Upper lobe of left lung (tissue), 6 donors: ENCODE results near the gene CASP10. TPM values are rescaled to one million over a fixed set of nuclear protein-coding genes. Genes with fewer than 3 reads are reported as not detected.

Source experiments
- ATAC-seq, 2 donors: fragments of 200-7000 bp; cut with Tn5 transposase; one replicate each; pipeline ENCODE4 v1.9.1; 2022; ENCODE audit warnings: mild to moderate bottlenecking in 2 of 2, moderate library complexity in 2 of 2; ENCODE audit not compliant: low FRiP score in 2 of 2
- DNase-seq, 2 donors: peaks; one replicate each; pipeline ENCODE4 v3.0.0-alpha.2; 2019 to 2020
- H3K27ac ChIP-seq, 4 donors: fragments of 200-600 bp; sonication (generic); one replicate each; pipeline ENCODE4 v1.5.1; 2016 to 2019
- H3K27me3 ChIP-seq, 4 donors: fragments of 200-600 bp; sonication (generic); one replicate each; pipeline ENCODE4 v1.5.1; 2017 to 2019
- H3K36me3 ChIP-seq, 4 donors: fragments of 200-600 bp; sonication (generic); one replicate each; pipeline ENCODE4 v1.5.1; 2016 to 2019
- H3K4me1 ChIP-seq, 4 donors: fragments of 200-600 bp; sonication (generic); one replicate each; pipeline ENCODE4 v1.5.1; 2018 to 2019
- H3K4me3 ChIP-seq, 4 donors: fragments of 200-600 bp; sonication (generic); one replicate each; pipeline ENCODE4 v1.5.1; 2017 to 2019; ENCODE audit warnings: mild to moderate bottlenecking in 2 of 4, moderate library complexity in 1 of 4
- H3K9me3 ChIP-seq, 4 donors: fragments of 200-600 bp; sonication (generic); one replicate each; pipeline ENCODE4 v1.5.1; 2018 to 2019
- EP300 ChIP-seq, 4 donors: sonication (generic); formaldehyde crosslinking; IDR thresholded peaks; one replicate each; pipeline ENCODE4 v1.5.1; 2017; ENCODE audit warnings: antibody characterized with exemption in 4 of 4, control low read depth in 2 of 4
- POLR2A ChIP-seq, 4 donors: fragments of 450-650 bp; IDR thresholded peaks; one replicate each; pipeline ENCODE4 v1.5.1; 2016 to 2017; ENCODE audit warnings: antibody characterized with exemption in 4 of 4, mild to moderate bottlenecking in 2 of 4
- POLR2AphosphoS5 ChIP-seq, 2 donors: sonication (generic); formaldehyde crosslinking; IDR thresholded peaks; one replicate each; pipeline ENCODE4 v1.5.1; 2017; ENCODE audit warnings: antibody characterized with exemption in 2 of 2
- WGBS, 2 donors: methylation state at CpG; one replicate each; pipeline ENCODE4 v1.1.5; 2017 to 2018; 5-methylcytosine and 5-hydroxymethylcytosine counted together
- total RNA-seq, 6 donors: library from RNA; depleted of rRNA in 4 of 6; stranded (reverse); fragments of >200 nt in 4 of 6; gene quantifications; one replicate each; pipeline versions ENCODE4 v1.1.0 to v1.2.1, GENCODE V29; 2016 to 2021
- TF ChIP-seq, protein P1 (sequence below), 6 experiments: fragments of 450-650 bp in 4 of 6; fragments of 200-600 bp in 2 of 6; sonication (generic) in 2 of 6; IDR thresholded peaks; one replicate each; pipeline ENCODE4 v1.5.1; 2016 to 2019; ENCODE audit warnings: antibody characterized with exemption in 6 of 6
- donor health status: DM: no; HTN: no; CAD: no; lungs with moderate emphysema.
- donor health status: DM: no; HTN: yes; CAD: no; lungs with severe emphysema.

The CASP10 gene
- total RNA-seq, 6 donors from 2014 or later, result 21.1 to 67.1 (median 29.9) TPM

DNA sequence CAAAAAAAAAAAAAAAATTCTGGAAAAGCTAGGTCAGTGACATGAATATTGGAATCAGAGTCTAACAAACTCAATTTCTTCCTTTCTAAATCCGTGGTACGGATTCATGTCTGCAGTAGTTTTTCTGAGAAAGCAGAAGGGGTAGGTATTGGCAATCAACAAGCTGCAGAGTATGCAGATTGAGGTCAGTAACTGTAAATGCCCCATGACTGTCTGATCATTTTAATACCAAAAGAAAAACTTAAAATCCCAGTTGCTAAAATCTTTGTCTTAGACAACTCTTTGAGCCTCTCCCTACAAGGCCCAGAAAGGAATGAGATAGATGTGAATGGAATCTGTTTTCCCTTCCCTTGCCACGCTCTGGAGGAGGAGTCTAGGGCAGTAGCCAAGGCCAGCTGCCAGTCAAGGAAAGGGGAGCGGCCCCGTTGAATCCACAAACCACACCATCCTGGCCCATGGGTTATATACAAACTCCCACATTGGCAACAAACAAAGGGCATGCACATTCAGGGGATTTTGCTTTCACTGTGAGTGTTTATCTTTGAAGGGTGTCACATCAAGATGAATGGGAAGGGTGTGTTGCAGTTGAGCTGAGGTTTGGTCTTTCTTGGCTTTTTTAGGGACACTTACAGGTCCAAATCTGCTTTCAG, 71.3 kb downstream of the CASP10 start:
- WGBS, 2 donors, result 32 to 49% methylated on average over 5 of the region's 5 CpGs
- no peaks in the 10 kb centered on the region for H3K27me3 ChIP-seq
- peaks cover 19 to 36% (median 28%) of the 10 kb centered on the region in 4 donors for H3K4me1 ChIP-seq
- TF ChIP-seq POLR2AphosphoS5 (IDR thresholded peaks at IDR 0.05) (peak in 1 of 2 donors; percentile 70), POLR2A (IDR thresholded peaks at IDR 0.05) (no peak), EP300 (IDR thresholded peaks at IDR 0.05) (peak in 1 of 4 donors; percentile 7)
- TF ChIP-seq, protein P1, sequence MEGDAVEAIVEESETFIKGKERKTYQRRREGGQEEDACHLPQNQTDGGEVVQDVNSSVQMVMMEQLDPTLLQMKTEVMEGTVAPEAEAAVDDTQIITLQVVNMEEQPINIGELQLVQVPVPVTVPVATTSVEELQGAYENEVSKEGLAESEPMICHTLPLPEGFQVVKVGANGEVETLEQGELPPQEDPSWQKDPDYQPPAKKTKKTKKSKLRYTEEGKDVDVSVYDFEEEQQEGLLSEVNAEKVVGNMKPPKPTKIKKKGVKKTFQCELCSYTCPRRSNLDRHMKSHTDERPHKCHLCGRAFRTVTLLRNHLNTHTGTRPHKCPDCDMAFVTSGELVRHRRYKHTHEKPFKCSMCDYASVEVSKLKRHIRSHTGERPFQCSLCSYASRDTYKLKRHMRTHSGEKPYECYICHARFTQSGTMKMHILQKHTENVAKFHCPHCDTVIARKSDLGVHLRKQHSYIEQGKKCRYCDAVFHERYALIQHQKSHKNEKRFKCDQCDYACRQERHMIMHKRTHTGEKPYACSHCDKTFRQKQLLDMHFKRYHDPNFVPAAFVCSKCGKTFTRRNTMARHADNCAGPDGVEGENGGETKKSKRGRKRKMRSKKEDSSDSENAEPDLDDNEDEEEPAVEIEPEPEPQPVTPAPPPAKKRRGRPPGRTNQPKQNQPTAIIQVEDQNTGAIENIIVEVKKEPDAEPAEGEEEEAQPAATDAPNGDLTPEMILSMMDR (IDR thresholded peaks at IDR 0.05), result no peak
- H3K4me3 ChIP-seq, result no peak overlapping the region
- ATAC-seq (peak in 1 of 2 donors; percentile 22), DNase-seq (peak in 1 of 2 donors; percentile 51)
- H3K27ac ChIP-seq, result peak overlapping the region; percentile 16 to 67 (median 36)
- no peaks in the 10 kb centered on the region for H3K36me3 ChIP-seq
- H3K9me3 ChIP-seq, result no peaks in the 10 kb centered on the region

DNA sequence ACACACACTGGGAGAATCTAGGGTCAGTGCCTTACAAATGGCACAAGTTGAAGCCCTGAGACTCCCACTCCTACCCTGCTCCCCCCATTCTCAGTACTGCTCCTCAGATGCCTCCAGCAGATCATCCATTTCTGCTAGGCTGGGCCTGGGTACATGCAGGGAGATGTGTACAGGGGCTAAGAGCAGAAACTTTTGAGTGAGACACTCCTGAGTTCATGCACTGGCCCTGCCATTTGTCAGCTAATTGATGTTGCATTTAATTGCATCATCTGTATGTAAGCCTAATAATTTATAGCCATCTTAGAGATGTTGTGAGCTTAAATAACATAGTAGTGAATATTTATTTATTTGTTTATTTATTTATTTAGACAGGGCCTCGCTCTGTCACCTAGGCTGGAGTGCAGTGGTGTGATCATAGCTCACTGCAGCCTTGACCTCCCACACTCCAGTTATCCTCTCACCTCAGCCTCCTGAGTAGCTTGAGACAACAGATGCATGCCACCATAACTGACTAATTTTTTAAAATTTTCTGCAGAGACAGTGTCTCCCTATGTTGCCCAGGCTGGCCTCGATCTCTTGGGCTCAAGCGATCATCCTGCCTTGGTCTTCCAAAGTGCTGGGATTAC, 72.6 kb downstream of the CASP10 start:
- Histone ChIP-seq H3K27ac (peak overlapping the region in 1 of 4 donors; percentile 67), H3K9me3 (no peaks in the 10 kb centered on the region), H3K4me1 (peaks cover 33 to 48% (median 40%) of the 10 kb centered on the region in 4 donors), H3K4me3 (no peak overlapping the region), H3K27me3 (no peaks in the 10 kb centered on the region), H3K36me3 (no peaks in the 10 kb centered on the region)
- TF ChIP-seq, protein P1 (IDR thresholded peaks at IDR 0.05), result no peak
- TF ChIP-seq POLR2A (IDR thresholded peaks at IDR 0.05), result no peak
- no peak for TF ChIP-seq POLR2AphosphoS5 (IDR thresholded peaks at IDR 0.05)
- 97 to 98% methylated on average over 3 of the region's 3 CpGs for WGBS, 2 donors
- DNase-seq (no peak), ATAC-seq (no peak)

DNA sequence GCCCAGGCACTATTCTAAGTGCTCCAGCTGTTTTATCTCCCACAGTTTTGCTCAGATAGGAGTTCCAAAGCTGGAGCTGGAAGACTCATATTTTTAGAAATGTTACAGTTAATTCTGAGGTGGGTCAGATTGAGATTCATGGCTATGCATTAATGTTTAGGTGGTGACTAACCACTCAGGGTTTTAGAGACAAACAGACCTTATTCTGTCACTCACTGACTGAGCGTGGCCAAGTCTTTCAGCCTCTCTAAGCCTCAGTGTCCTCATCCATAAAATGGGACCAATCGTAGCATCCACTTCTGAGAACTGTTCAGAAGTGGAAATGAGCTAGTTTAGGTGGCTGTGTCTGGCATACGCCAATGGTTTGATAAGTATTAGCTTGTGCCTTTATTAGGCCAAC, 73.1 kb downstream of the CASP10 start:
- no peaks in the 10 kb centered on the region for H3K27me3 ChIP-seq
- peaks cover 38 to 51% (median 45%) of the 10 kb centered on the region in 4 donors for H3K4me1 ChIP-seq
- TF ChIP-seq, protein P1 (IDR thresholded peaks at IDR 0.05), result no peak
- TF ChIP-seq POLR2A (IDR thresholded peaks at IDR 0.05) (no peak), POLR2AphosphoS5 (IDR thresholded peaks at IDR 0.05) (no peak), EP300 (IDR thresholded peaks at IDR 0.05) (no peak)
- WGBS, 2 donors, result 95 to 97% methylated on average over 3 of the region's 3 CpGs
- no peak overlapping the region for H3K4me3 ChIP-seq
- no peaks in the 10 kb centered on the region for H3K36me3 ChIP-seq
- no peak for DNase-seq
- no peak for ATAC-seq
- H3K27ac ChIP-seq, result peak overlapping the region in 1 of 4 donors; percentile 96
- no peaks in the 10 kb centered on the region for H3K9me3 ChIP-seq

GRCh38 chr2:201257381-201257955, 74.5 kb downstream of the CASP10 start:
- Histone ChIP-seq H3K36me3 (no peaks in the 10 kb centered on the region), H3K4me3 (peak overlapping the region in 3 of 4 donors; percentile 49 to 60 (median 53)), H3K27ac (peak overlapping the region; percentile 92 to 96 (median 93)), H3K9me3 (no peaks in the 10 kb centered on the region), H3K27me3 (no peaks in the 10 kb centered on the region), H3K4me1 (peaks cover 43 to 59% (median 51%) of the 10 kb centered on the region in 4 donors)
- WGBS, 2 donors, result 18 to 22% methylated on average over 12 of the region's 12 CpGs
- no peak for TF ChIP-seq POLR2AphosphoS5 (IDR thresholded peaks at IDR 0.05)
- TF ChIP-seq, protein P1 (IDR thresholded peaks at IDR 0.05), result peak in 1 of 6 experiments; percentile 36
- peak in 1 of 2 donors; percentile 67 for DNase-seq
- peak; percentile 78 to 86 for ATAC-seq
